Fibroblast of pulmonary artery (primary cell): ENCODE results near the gene TSHZ2.

ENCODE experiments used
- DNase-seq: peaks from one replicate; pipeline ENCODE4 v3.0.0-alpha.2; 2010; ENCODE audit warnings: low read depth
- H3K4me3 ChIP-seq: replicated peaks from 2 replicates; pipeline ENCODE4 v1.5.1; 2011; ENCODE audit warnings: low read depth, mild to moderate bottlenecking, control low read depth, low read length, moderate library complexity
- TF ChIP-seq, protein P1 (sequence below): IDR thresholded peaks from 2 replicates; pipeline ENCODE4 v1.5.1; 2011; ENCODE audit warnings: mild to moderate bottlenecking, control low read depth, low read length, inconsistent platforms; ENCODE audit errors: missing control alignments

TSHZ2 gene

DNA sequence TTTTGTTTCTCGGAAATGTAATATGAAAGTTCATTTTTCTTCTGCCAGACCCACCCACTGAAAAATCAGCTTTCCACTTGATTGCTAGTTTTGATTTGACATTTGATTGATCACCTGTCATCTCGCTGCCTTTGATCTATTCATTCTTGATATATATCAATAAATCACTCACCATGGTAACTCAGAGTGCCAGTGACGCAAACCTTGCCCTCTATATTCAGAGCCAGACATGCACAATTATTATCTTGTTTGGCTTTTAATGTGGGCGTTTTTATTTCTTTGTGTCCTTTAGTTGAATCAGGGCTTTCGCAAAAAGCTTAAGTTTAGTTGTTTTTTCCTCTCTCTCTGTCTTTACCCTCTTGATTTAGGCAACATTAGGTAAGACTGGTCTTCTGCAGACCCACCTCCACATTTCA is 2.0 kb downstream of the TSHZ2 start:
- TF ChIP-seq, protein P1, sequence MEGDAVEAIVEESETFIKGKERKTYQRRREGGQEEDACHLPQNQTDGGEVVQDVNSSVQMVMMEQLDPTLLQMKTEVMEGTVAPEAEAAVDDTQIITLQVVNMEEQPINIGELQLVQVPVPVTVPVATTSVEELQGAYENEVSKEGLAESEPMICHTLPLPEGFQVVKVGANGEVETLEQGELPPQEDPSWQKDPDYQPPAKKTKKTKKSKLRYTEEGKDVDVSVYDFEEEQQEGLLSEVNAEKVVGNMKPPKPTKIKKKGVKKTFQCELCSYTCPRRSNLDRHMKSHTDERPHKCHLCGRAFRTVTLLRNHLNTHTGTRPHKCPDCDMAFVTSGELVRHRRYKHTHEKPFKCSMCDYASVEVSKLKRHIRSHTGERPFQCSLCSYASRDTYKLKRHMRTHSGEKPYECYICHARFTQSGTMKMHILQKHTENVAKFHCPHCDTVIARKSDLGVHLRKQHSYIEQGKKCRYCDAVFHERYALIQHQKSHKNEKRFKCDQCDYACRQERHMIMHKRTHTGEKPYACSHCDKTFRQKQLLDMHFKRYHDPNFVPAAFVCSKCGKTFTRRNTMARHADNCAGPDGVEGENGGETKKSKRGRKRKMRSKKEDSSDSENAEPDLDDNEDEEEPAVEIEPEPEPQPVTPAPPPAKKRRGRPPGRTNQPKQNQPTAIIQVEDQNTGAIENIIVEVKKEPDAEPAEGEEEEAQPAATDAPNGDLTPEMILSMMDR = no peak
- no peak for DNase-seq
- H3K4me3 ChIP-seq = peak overlapping the region; percentile 56

DNA sequence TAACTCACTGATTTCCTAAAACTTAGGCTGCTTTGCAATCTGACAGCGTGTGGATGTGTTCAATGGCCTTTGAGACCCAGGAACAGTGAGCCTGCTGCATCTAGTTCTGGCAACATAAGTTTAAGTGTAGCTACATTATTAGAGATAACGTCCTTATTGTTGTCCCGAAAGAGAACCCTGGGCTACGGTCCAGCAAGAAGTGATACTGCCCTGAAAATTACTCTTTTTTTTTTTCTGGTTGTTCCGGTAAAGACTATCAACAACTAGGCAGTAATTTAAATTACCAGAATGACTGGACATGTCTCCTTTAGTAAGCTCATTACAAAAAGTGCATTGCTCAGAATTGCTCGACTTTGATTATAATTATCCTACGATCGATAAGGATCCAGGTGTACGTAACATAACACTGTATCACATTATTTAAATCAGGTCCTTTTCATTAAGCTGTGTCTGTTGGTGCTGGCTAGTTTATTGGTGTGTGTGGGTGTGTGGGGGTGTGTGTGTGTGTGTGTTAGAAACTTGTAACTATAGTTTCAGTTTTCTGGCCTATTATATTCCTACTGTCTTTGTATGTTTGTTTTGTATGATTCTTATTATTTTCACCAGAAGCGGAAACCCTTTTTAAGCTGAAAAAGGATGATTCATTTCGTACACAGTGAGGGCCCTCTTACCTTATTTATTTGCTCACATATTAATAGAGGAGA is 3.0 kb downstream of the TSHZ2 start:
- peak; percentile 35 for DNase-seq
- TF ChIP-seq, protein P1 = no peak
- H3K4me3 ChIP-seq = peak overlapping the region; percentile 9

DNA sequence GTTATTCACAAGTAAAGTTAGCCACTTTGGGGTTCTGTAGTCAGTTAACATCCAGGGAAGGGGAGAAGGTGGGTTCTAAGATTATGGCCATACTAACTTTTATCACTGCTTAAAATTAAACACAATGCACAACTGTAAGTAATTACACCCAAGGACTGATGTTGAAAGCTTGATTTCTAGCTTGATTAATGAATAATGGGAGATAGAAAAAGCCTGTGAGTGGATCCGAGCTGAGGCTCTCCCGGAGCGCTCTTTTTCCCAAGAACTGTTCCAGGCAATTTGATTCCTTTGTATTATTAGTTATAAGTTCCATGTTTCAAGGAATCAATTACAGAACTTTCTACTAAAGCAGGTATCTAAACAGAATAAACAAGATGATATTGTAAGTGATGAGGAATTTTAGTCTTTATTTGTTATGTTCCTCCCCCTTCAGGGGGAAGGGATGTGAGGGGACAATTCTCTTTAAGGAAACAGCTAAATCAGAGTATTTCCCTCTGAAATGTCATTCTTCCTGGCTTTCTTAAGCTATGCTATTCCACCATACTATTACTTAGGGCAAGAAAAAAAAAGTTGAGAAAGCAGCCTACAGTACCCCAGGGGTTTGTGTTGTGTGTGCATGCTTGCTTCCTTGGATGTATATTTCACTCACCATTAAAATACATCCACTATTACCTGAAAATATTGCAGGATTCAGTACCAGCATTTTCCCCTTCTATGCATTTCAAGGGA is 3.8 kb downstream of the TSHZ2 start:
- H3K4me3 ChIP-seq = no peak overlapping the region
- no peak for DNase-seq
- TF ChIP-seq, protein P1 = no peak

DNA sequence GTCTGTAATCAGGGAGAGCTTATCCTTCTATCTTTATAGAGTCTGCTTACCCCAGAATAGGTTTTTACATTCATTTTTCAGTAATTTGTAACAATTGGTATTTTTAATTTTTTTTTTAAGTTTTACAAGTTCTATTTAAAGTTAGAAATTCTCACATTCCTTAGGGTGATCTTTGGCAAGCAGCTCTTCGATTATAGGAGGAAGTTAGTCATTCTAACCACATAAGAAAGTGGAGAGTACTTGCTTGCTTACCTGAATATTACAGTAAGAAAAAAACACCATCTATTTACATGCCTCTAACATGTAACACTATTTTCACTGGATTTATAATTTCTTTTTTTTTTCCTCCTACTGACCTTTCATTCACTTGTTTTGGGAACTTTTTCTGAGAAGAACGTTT is 6.7 kb downstream of the TSHZ2 start:
- no peak for DNase-seq
- no peak overlapping the region for H3K4me3 ChIP-seq
- TF ChIP-seq, protein P1 = no peak

DNA sequence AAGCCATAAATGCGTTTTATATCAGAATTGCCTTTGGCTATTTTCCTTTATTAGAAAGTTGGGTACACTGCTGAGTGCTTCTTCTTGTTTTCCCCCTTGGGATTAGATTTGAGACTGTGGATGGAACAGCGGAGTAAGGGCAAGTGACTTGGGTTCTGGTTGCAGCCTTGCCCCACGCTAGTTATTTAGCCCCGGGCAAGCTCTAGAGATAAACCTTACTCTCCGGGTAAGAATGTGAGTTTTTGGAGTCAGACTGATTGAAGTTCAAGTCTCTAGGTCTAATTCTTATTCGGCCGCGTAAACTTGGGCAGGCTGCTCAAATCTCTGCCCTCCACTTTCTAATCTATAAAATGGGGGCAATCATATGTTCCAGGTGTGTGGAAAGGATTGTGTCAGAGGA is 8.9 kb downstream of the TSHZ2 start:
- DNase-seq = no peak
- H3K4me3 ChIP-seq = no peak overlapping the region
- TF ChIP-seq, protein P1 = no peak

DNA sequence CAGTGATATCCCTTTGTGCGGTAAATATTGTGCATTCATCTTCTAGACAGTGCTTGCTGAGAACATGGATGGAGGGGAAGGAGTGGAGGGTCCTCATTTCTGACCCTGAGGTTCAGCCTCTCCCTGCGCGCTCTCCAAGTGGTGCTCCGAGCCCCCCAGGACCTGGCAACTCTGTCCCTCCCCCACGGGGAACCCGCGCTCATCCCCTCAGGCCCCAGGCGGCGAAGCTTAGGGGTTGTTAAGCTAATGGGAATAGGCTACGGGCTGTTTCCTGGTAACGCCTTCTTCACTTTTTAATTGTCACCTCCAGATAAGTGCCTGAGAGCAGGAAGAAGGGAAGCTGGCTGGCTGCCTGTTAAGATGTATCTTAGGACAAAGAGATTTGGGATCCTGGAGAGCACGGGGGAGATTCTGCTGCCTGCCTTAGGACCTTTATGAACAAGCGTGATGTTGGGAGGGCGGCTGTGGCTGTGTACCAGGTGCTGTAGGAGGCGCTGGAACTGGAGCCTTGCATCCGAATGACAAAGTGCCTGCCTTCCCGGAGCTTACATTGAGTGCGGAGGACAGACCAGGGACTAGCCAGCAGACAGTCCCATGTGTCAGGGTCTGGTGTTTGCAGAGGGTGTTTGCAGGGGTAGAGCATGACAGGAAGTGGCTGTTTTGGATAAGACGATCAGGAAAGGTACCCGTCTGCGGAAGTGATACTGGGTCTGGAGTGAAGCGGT is 11.7 kb downstream of the TSHZ2 start:
- DNase-seq = no peak
- H3K4me3 ChIP-seq = no peak overlapping the region
- TF ChIP-seq, protein P1 = no peak
